Common myeloid progenitor, CD34-positive (primary cell): ENCODE measurements around the gene ZNF740.
"Not testable (repeated sequence)": the region's sequence is repeated elsewhere in the genome, so short reads cannot be mapped to it uniquely, and the experiment has no call there.

ENCODE experiments used
- CTCF ChIA-PET: fragments of 350-600 bp; sonication (Branson Sonifier 250); formaldehyde crosslinking; loops from one replicate; lab custom pipeline; 2021; ENCODE audit warnings: antibody characterized with exemption; lab: Charles Lee
- POLR2A ChIA-PET: fragments of 350-600 bp; sonication (Branson Sonifier 250); formaldehyde crosslinking; loops from one replicate; lab custom pipeline; 2021; ENCODE audit warnings: antibody characterized with exemption; lab: Charles Lee
- DNase-seq, 3 donors: peaks; one replicate each; pipeline versions ENCODE4 v3.0.0 to v3.0.0-alpha.2; 2013
- H3K27ac ChIP-seq, 2 experiments: 1 replicate in 1 of 2; 2 replicates in 1 of 2; pipeline ENCODE4 v1.7.0; 2013; ENCODE audit warnings: inconsistent platforms in 2 of 2, low read length in 2 of 2, mild to moderate bottlenecking in 2 of 2, low read depth in 1 of 2, moderate library complexity in 1 of 2; ENCODE audit not compliant: severe bottlenecking in 2 of 2, insufficient read depth in 1 of 2, poor library complexity in 1 of 2
- H3K27me3 ChIP-seq, 5 experiments: replicated peaks in 2 of 5; 1 replicate in 3 of 5; 2 replicates in 2 of 5; pipeline versions ENCODE4 v1.6.1 to v1.7.0; 2013; ENCODE audit warnings: low read length in 4 of 5, mild to moderate bottlenecking in 2 of 5, moderate library complexity in 2 of 5, inconsistent platforms in 1 of 5; ENCODE audit not compliant: insufficient read depth in 5 of 5, control insufficient read depth in 4 of 5
- H3K36me3 ChIP-seq, 4 experiments: 1 replicate in 2 of 4; 2 replicates in 2 of 4; pipeline versions ENCODE4 v1.6.1 to v1.7.0; 2013; ENCODE audit warnings: low read length in 3 of 4, control low read depth in 1 of 4, mild to moderate bottlenecking in 1 of 4; ENCODE audit not compliant: control insufficient read depth in 4 of 4, insufficient read depth in 4 of 4
- H3K4me1 ChIP-seq, 4 experiments: 1 replicate in 3 of 4; 2 replicates in 1 of 4; pipeline versions ENCODE4 v1.6.1 to v1.7.1; 2013; ENCODE audit warnings: low read length in 3 of 4, mild to moderate bottlenecking in 3 of 4, control low read depth in 1 of 4, inconsistent platforms in 1 of 4, moderate library complexity in 1 of 4; ENCODE audit not compliant: control insufficient read depth in 4 of 4, insufficient read depth in 4 of 4; ENCODE audit errors: control extremely low read depth in 1 of 4
- H3K4me3 ChIP-seq, 7 experiments: 1 replicate in 4 of 7; 2 replicates in 3 of 7; pipeline versions ENCODE4 v1.5.1 to v1.7.0; 2013; ENCODE audit warnings: mild to moderate bottlenecking in 7 of 7, low read length in 6 of 7, moderate library complexity in 6 of 7, inconsistent platforms in 2 of 7, low read depth in 2 of 7, control low read depth in 1 of 7; ENCODE audit not compliant: insufficient read depth in 4 of 7, control insufficient read depth in 1 of 7; ENCODE audit errors: extremely low read depth in 1 of 7
- H3K9me3 ChIP-seq, 5 experiments: 1 replicate in 4 of 5; 2 replicates in 1 of 5; pipeline versions ENCODE4 v1.6.1 to v1.7.1; 2013; ENCODE audit warnings: low read length in 4 of 5, mild to moderate bottlenecking in 2 of 5, inconsistent platforms in 1 of 5, low read depth in 1 of 5, moderate library complexity in 1 of 5; ENCODE audit not compliant: control insufficient read depth in 4 of 5, insufficient read depth in 2 of 5; ENCODE audit errors: control extremely low read depth in 1 of 5
- WGBS: methylation state at CpG from one replicate; pipeline ENCODE4 v1.1.5; 2013; ENCODE audit not compliant: insufficient coverage; 5-methylcytosine and 5-hydroxymethylcytosine counted together

The ZNF740 gene

DNA sequence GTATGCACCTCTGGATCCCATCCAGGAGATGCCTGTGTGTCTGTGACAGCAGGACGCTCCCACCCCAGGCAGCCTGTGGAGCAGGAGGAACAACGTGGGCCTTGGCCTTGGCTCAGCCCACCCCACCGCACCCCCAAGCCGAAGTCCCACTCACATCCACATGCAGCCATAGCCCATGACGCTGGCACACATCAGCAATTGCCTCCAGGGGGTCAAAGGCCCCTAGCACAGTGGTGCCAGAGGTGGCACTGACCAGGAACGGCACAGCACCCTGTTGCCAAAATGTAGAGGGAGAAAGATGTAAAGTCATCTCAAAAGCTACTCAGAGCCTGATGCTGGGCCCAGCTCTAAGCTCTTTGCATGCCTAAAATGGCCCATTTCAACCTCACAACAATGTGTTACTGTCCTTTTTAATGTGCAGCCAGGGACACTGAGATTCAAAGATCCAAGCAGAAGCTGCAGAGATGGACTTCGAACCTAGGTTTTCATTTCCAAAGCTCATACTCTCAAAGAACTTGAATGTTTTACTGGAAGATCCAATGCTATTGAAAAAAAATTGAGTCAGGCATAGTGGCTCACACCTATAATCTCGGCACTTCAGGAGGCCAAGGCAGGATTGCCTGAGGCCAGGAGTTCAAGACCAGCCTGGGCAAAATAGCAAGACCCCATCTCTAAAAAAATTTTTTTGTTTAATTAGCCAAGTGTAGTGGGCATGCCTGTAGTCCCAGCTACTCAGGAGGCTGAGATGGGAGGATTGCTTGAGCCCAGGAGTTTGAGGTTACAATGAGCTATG is 19.2 kb upstream of the ZNF740 start:
- CTCF ChIA-PET = interaction anchor here (0.8 to 8.0 kb wide), 15 partner anchors 7 to 160 kb away, joined by 3 to 97 read pairs (median 11); partner anchors contain the start of genes AAAS, CSAD, IGFBP6 and ZNF740
- Histone ChIP-seq H3K27ac (no peak overlapping the region), H3K36me3 (no peaks in the 10 kb centered on the region), H3K9me3 (no peaks in the 10 kb centered on the region), H3K4me1 (peaks cover 0 to 8% (median 2%) of the 10 kb centered on the region in 4 experiments), H3K4me3 (no peak overlapping the region), H3K27me3 (no peaks in the 10 kb centered on the region)
- no peak for DNase-seq
- WGBS = 100% methylated on average over 4 of the region's 8 CpGs
- POLR2A ChIA-PET = no interaction called here

DNA sequence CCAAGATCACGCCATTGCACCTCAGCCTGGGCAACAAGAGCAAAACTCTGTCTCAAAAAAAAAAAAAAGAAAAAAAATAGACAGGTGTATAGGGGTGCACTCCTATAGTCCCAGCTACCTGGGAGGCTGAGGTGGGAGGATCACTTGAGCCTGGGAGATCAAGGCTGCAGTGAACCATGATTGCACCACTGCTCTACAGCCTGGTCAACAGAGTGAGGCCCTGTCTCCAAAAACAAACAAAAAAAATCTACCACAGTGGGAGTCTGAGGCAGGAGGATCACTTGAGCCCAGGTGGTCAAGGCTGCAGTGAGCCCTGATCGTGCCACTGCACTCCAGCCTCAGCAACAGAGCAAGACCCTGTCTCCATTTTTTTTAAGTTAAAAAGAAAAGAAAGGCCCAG is 17.5 kb upstream of the ZNF740 start:
- DNase-seq, POLR2A ChIA-PET: not testable (repeated sequence)
- 100% methylated on average over 1 of the region's 2 CpGs for WGBS

DNA sequence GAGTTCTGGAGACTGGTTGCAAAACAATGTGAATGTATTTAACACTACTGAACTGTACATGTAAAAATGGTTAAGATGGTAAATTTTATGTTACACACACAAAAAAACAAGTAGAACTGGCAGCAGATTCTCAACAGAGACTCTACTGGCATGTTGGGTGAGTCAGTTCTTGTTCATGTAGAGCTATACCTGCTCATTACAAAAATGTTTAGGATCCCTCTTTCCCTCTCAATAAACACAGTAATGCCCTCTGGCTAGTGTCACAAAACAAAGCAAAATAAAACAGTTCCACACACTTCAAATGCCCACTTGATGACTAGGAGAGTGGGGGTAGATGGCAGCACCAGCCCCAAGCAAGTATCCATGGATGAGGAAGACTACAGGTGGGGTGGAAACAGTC is 13.7 kb upstream of the ZNF740 start:
- H3K4me3 ChIP-seq = no peak overlapping the region
- POLR2A ChIA-PET = no interaction called here
- DNase-seq = no peak
- no peaks in the 10 kb centered on the region for H3K9me3 ChIP-seq
- CTCF ChIA-PET = interaction anchor here (0.8 to 1.6 kb wide), 4 partner anchors 20 to 343 kb away, joined by 3 to 4 read pairs (median 4); no protein-coding TSS in a partner anchor
- H3K4me1 ChIP-seq = no peaks in the 10 kb centered on the region
- peaks cover 0 to 7% (median 2%) of the 10 kb centered on the region in 4 experiments for H3K36me3 ChIP-seq
- no peak overlapping the region for H3K27ac ChIP-seq
- no peaks in the 10 kb centered on the region for H3K27me3 ChIP-seq

More for the DNA sequence above, 17.5 kb upstream of the ZNF740 start:
- H3K36me3 ChIP-seq, H3K4me3 ChIP-seq, H3K27me3 ChIP-seq, H3K9me3 ChIP-seq, H3K4me1 ChIP-seq, H3K27ac ChIP-seq: not testable (repeated sequence)
- CTCF ChIA-PET = interaction anchor here (0.7 to 0.9 kb wide), 2 partner anchors 35 to 46 kb away, joined by 3 read pairs; no protein-coding TSS in a partner anchor

DNA sequence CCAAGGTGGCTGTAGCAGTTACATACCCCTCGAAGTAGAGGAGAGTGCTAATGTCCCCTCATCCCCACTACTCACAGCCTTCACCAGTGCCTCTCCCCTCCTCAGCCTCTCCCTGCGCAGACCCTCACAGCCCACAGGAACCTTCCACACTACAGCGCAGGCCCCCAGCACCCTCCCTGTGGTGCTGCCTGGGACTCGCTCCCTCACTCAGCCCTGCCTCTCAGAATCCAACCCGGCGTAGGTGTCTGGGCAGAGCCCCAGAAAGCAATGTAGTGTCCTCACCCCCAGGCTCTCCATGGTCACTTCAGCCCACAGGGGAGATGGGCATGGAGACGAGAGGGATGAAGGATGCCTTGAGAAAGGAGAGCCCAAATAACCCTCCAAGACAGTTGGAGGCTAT is 10.9 kb upstream of the ZNF740 start:
- ChIA-PET CTCF (no interaction called here), POLR2A (no interaction called here)
- no peaks in the 10 kb centered on the region for H3K27me3 ChIP-seq
- no peaks in the 10 kb centered on the region for H3K9me3 ChIP-seq
- H3K4me3 ChIP-seq = no peak overlapping the region
- peaks cover 0 to 13% (median 2%) of the 10 kb centered on the region in 4 experiments for H3K36me3 ChIP-seq
- WGBS = 100% methylated on average over 5 of the region's 7 CpGs
- H3K27ac ChIP-seq = no peak overlapping the region
- no peak for DNase-seq
- peaks cover 0 to under 1% (median 0%) of the 10 kb centered on the region in 4 experiments for H3K4me1 ChIP-seq

DNA sequence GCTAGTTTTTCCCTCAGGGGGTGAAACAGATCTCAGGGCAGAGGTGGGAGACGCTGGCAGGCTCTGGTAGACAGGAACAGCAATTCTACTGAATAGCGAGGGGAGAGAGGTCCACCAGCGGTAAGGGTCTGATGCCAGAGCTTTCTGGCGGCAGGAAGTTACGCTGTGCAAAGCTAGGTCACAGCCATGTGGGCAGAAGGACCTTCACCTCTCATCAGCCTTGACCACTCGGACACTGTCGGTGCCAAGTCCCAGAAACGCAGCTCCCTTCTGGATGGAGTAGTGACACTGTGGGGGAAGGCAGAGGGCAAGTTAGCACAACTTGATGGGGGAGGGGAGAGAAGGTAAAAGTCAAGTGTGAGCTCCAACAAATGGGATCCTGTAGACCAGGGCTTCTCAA is 10.3 kb upstream of the ZNF740 start:
- Histone ChIP-seq H3K4me1 (peaks cover 0 to 6% (median 0%) of the 10 kb centered on the region in 4 experiments), H3K36me3 (peaks cover 0 to 13% (median 2%) of the 10 kb centered on the region in 4 experiments), H3K27me3 (no peaks in the 10 kb centered on the region), H3K27ac (no peak overlapping the region), H3K9me3 (no peaks in the 10 kb centered on the region), H3K4me3 (no peak overlapping the region)
- 94% methylated on average over 6 of the region's 8 CpGs for WGBS
- DNase-seq = no peak
- CTCF ChIA-PET = interaction anchor here (1.3 to 7.9 kb wide), 3 partner anchors 11 to 122 kb away, joined by 3 to 63 read pairs (median 41); no protein-coding TSS in a partner anchor
- POLR2A ChIA-PET = no interaction called here

DNA sequence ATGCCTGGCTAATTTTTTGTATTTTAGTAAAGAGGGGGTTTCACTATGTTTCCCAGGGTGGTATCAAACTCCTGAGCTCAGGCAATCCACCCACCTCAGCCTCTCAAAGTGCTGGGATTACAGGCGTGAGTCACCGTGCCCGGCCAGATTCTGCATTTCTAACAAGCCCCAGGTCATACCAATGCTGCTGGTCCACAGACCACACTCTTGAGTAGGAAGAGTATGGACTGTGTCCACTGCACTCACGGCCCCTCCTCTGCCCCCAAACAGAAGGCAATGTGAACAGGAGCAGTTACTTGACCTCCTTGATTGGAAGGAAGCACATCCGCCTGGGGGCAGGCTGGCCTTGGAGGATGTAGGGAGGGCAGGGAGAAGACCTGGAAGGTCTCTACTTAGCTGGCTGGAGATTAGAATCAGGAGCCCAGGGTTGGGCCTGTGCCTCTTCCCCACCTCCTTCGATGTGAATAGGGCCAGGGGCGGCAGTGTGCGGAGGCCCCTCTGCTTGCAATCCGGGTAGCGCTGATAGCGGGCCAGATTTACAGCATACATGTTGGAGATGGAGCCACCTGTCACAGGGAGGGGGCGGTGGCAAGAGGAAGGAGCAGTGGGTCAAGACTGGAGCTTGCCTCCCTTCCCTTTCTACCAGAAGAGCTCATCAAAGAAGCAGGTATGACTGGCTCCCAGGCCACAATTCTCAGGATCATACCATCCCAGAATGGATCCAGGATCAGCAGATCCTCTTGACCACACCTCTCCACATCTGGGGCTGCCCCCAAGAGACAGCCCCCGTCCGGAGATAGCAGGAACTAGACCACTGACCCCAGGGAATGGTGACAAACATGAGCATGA is 9.4 kb upstream of the ZNF740 start:
- no peak overlapping the region for H3K4me3 ChIP-seq
- WGBS = 97% methylated on average over 11 of the region's 14 CpGs
- H3K36me3 ChIP-seq = peaks cover 0 to 13% (median 2%) of the 10 kb centered on the region in 4 experiments
- ChIA-PET CTCF (interaction anchor here (1.2 to 7.9 kb wide), 6 partner anchors 9 to 121 kb away, joined by 3 to 63 read pairs (median 4); partner anchors contain the start of genes CSAD, ESPL1 and ZNF740), POLR2A (no interaction called here)
- H3K27me3 ChIP-seq = no peaks in the 10 kb centered on the region
- H3K4me1 ChIP-seq = peaks cover 0 to 6% (median 0%) of the 10 kb centered on the region in 4 experiments
- H3K9me3 ChIP-seq = no peaks in the 10 kb centered on the region
- DNase-seq = no peak
- H3K27ac ChIP-seq = no peak overlapping the region
